A673 (cell line): ENCODE data around the gene CLIC5.

Source experiments
- CTCF ChIP-seq: fragments of 300-800, 200-600 bp; sonication (generic); conservative IDR thresholded peaks from 2 replicates; pipeline ENCODE4 v1.5.1; 2017; ENCODE audit warnings: low read depth, mild to moderate bottlenecking, antibody characterized with exemption, low read length, moderate library complexity, mixed read lengths
- EZH2 ChIP-seq: fragments of 200-600 bp; sonication (generic); IDR thresholded peaks from 2 replicates; pipeline ENCODE4 v1.6.1; 2017; ENCODE audit warnings: borderline replicate concordance, low read depth, mild to moderate bottlenecking, mixed read lengths, antibody characterized with exemption, low read length; ENCODE audit not compliant: poor library complexity, severe bottlenecking

GRCh38 chr6:45923831-45924391, 91.7 kb downstream of the CLIC5 start:
- TF ChIP-seq CTCF (no peak), EZH2 (no peak)
